ENCODE results near the gene CDYL2. TPM values are rescaled to one million over a fixed set of nuclear protein-coding genes. Genes with fewer than 3 reads are reported as not detected.
A peak's percentile ranks its signal among the peaks of the same experiment; 100 is the strongest.

CDYL2 gene, protein sequence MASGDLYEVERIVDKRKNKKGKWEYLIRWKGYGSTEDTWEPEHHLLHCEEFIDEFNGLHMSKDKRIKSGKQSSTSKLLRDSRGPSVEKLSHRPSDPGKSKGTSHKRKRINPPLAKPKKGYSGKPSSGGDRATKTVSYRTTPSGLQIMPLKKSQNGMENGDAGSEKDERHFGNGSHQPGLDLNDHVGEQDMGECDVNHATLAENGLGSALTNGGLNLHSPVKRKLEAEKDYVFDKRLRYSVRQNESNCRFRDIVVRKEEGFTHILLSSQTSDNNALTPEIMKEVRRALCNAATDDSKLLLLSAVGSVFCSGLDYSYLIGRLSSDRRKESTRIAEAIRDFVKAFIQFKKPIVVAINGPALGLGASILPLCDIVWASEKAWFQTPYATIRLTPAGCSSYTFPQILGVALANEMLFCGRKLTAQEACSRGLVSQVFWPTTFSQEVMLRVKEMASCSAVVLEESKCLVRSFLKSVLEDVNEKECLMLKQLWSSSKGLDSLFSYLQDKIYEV
- total RNA-seq = 10 to 100 TPM in 2 of 4 donors, 1 to 10 TPM in 2; 7.4 to 18.6 (median 9.4) TPM

DNA sequence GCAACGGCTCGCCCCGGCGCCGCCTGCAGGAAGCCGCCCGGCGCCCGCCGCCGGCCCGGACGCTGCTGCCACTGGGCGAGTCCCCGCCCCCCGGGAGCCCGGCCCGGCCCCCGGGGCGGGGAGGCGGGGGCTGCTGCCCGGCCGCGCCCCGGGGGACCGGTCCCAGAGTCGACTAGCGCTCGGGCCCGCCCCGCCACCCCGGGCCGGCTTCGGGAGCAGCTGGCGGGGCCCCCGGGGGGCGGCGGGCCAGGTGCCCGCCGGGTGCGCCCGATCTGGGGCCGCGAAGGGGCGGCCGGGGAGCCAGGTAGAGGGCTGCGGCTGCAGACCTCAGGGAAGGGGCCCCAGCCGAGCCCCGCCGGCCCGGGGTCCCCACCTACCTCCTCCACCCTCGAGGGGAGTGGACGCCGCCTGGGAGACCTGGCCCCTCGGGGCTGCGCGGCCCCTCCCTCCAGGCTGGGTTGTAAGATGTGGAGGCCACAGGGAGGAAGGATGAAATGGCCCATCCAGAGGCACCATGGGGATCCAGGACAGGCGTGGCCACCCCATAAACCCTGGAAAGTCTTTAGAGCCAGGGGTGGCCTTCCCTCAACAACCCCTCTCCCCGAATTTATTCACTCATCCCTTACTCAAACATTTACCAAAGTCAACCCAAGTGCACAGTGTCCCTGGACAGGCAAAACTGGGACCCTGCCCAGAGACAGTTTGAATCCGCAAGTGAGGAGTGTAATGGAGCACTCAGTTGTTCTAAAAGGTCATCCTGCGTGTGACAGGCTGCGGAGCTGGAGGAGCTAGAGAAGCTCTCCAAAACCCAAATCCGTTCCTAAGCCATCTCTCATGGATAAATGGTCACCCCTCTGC, at the start of gene CDYL2:
TSS of gene CDYL2 (minus strand) at position 73 of the 858 bp plus-strand sequence. CDS start 425 bp downstream, outside the sequence.
- peak within 1 kb of the TSS in 3 of 4 donors; percentile 56 to 73 (median 73) for H3K27ac ChIP-seq
- H3K4me3 ChIP-seq = peak within 1 kb of the TSS; percentile 63 to 91 (median 70)

DNA sequence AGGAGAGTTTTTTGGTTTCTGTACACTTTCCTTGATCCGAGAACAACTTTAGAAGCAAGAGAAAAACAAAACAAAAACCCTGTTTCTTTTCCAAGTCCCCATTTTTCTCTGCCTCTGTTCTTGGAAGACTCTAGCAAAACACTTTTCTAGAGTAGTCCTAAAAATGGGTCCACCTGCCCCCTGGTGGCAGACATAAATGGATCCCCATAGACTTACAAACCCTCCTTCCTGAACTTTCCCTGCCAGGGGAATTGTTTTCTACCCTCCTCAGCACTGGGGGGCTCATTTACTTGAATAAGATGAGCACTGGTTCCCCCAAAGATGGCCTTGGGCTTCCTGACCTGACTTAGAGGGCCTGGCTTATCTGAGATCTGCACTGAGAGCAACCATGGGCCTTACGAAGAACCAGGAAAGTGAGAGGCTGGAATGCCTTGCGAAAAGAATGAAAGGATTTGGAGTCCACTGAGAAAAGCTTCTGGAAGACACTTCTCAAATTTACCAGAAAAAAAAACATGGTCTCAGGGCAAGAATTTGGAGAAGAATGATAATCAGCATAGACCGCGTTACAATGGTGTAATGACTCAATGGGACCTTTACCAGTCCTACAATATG, 48.0 kb upstream of the CDYL2 start:
- TF ChIP-seq, protein P1, sequence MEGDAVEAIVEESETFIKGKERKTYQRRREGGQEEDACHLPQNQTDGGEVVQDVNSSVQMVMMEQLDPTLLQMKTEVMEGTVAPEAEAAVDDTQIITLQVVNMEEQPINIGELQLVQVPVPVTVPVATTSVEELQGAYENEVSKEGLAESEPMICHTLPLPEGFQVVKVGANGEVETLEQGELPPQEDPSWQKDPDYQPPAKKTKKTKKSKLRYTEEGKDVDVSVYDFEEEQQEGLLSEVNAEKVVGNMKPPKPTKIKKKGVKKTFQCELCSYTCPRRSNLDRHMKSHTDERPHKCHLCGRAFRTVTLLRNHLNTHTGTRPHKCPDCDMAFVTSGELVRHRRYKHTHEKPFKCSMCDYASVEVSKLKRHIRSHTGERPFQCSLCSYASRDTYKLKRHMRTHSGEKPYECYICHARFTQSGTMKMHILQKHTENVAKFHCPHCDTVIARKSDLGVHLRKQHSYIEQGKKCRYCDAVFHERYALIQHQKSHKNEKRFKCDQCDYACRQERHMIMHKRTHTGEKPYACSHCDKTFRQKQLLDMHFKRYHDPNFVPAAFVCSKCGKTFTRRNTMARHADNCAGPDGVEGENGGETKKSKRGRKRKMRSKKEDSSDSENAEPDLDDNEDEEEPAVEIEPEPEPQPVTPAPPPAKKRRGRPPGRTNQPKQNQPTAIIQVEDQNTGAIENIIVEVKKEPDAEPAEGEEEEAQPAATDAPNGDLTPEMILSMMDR (IDR thresholded peaks at IDR 0.05) = peak in 4 of 6 experiments; percentile 12 to 40 (median 25)
- TF ChIP-seq POLR2A (IDR thresholded peaks at IDR 0.05) = no peak
- peak in 1 of 3 donors; percentile 49 for DNase-seq
- no peak overlapping the region for H3K27ac ChIP-seq

More for the DNA sequence above, at the start of gene CDYL2:
- Histone ChIP-seq H3K9me3 (no peaks in the 10 kb centered on the region), H3K4me1 (peaks cover 0 to 7% (median 2%) of the 10 kb centered on the region in 4 donors), H3K27me3 (no peaks in the 10 kb centered on the region), H3K36me3 (no peaks in the 10 kb centered on the region)
- no peak for TF ChIP-seq POLR2A (IDR thresholded peaks at IDR 0.05)
- TF ChIP-seq, protein P1 (IDR thresholded peaks at IDR 0.05) = no peak
- peak; percentile 32 to 80 (median 73) for DNase-seq

DNA sequence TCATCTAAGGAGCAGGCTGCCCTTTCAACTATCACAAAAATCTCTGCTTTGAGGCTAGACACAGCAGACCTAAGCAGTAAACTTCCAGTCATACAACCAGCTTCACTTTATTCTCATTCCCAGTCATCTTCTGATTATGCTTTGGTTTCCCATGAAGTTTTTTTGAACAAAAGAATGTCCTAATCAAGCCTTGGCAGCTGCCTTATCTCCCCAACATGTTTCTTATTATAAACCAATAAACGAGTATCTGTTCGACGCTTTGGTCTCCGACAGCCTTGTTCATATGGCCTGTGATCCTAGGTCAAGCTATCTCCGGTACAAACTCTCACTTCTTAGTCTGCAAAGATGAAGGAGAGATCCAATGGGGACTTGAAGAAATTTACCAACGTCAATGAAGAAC, 47.4 kb upstream of the CDYL2 start:
- Histone ChIP-seq H3K9me3 (no peaks in the 10 kb centered on the region), H3K27ac (no peak overlapping the region), H3K4me1 (no peaks in the 10 kb centered on the region), H3K27me3 (no peaks in the 10 kb centered on the region), H3K4me3 (no peak overlapping the region), H3K36me3 (no peaks in the 10 kb centered on the region)
- DNase-seq = no peak
- TF ChIP-seq POLR2A (IDR thresholded peaks at IDR 0.05) = no peak
- TF ChIP-seq, protein P1 (IDR thresholded peaks at IDR 0.05) = no peak

More for the DNA sequence above, 48.0 kb upstream of the CDYL2 start:
- Histone ChIP-seq H3K4me1 (no peaks in the 10 kb centered on the region), H3K27me3 (no peaks in the 10 kb centered on the region), H3K36me3 (no peaks in the 10 kb centered on the region), H3K4me3 (no peak overlapping the region), H3K9me3 (no peaks in the 10 kb centered on the region)

DNA sequence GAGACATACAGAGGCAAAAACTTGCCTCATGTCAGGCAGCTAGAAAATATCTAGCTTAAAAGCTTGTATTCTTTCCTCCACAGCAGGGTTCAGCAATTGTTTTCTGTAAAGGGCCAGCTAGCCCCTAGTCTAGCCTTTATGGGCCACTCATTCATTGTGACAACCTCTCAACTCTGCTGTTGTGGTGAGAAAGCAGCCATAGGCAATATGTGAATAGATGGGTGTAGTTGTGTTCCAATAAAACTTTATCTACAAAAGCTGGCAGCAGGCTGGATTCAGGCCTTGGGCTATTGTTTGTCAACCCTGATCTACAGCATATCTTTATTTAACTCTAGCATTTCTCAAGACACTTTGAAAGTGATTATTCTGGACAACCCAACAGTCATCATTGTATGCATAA, 46.4 kb upstream of the CDYL2 start:
- H3K4me3 ChIP-seq = no peak overlapping the region
- H3K36me3 ChIP-seq = no peaks in the 10 kb centered on the region
- no peak for DNase-seq
- H3K27me3 ChIP-seq = no peaks in the 10 kb centered on the region
- TF ChIP-seq POLR2A (IDR thresholded peaks at IDR 0.05) = no peak
- TF ChIP-seq, protein P1 (IDR thresholded peaks at IDR 0.05) = no peak
- no peaks in the 10 kb centered on the region for H3K4me1 ChIP-seq
- no peak overlapping the region for H3K27ac ChIP-seq
- H3K9me3 ChIP-seq = no peaks in the 10 kb centered on the region

DNA sequence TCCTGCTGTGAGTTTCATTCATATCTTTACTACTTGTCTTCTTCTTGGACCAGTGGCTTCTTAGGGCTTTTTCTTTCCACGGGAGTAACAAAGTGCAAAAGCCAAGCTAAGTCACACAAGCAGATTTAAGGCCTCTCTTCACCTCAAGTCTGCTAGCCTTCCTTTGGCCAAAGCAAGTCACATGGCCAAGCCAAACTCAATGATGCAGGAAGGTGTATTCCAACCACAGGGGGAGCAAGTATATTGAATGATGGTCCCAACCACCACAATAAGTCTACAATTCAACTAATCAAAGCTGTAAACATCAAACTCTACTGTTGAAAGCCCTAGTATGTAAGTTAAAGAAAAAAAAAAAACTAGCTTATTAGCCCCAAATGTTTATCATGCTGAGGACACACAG, 44.5 kb upstream of the CDYL2 start:
- Histone ChIP-seq H3K4me3 (no peak overlapping the region), H3K36me3 (no peaks in the 10 kb centered on the region), H3K9me3 (peaks cover 0 to 6% (median 0%) of the 10 kb centered on the region in 4 donors), H3K27me3 (no peaks in the 10 kb centered on the region), H3K4me1 (no peaks in the 10 kb centered on the region), H3K27ac (no peak overlapping the region)
- no peak for DNase-seq
- no peak for TF ChIP-seq POLR2A (IDR thresholded peaks at IDR 0.05)

Data from Peyer's patch (tissue), 4 donors.